ENCODE results near the gene C11orf52.
"Not testable (repeated sequence)": the region's sequence is repeated elsewhere in the genome, so short reads cannot be mapped to it uniquely, and the experiment has no call there.

DNA sequence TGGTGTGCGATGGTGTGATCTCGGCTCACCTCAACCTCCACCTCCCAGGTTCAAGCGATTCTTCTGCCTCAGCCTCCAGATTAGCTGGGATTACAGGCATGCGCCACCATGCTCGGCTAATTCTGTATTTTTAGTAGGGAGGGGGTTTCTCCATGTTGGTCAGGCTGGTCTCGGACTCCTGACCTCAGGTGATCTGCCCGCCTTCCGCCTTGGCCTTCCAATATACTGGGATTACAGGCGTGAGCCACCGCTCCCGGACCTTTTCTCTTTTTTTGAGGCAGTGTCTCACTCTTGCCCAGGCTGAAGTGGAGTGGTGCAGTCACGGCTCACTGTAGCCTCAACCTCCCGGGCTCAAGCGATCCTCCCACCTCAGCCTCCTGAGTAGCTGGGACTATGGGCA, 14.5 kb downstream of the C11orf52 start:
- TF ChIP-seq POLR2AphosphoS5 (IDR thresholded peaks at IDR 0.05); EZH2 (IDR thresholded peaks at IDR 0.05; ENCODE audit: borderline replicate concordance, insufficient read depth, low read length, poor library complexity, severe bottlenecking): not testable (repeated sequence)
- TF ChIP-seq, protein P1, sequence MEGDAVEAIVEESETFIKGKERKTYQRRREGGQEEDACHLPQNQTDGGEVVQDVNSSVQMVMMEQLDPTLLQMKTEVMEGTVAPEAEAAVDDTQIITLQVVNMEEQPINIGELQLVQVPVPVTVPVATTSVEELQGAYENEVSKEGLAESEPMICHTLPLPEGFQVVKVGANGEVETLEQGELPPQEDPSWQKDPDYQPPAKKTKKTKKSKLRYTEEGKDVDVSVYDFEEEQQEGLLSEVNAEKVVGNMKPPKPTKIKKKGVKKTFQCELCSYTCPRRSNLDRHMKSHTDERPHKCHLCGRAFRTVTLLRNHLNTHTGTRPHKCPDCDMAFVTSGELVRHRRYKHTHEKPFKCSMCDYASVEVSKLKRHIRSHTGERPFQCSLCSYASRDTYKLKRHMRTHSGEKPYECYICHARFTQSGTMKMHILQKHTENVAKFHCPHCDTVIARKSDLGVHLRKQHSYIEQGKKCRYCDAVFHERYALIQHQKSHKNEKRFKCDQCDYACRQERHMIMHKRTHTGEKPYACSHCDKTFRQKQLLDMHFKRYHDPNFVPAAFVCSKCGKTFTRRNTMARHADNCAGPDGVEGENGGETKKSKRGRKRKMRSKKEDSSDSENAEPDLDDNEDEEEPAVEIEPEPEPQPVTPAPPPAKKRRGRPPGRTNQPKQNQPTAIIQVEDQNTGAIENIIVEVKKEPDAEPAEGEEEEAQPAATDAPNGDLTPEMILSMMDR (IDR thresholded peaks at IDR 0.05; ENCODE audit: poor library complexity, severe bottlenecking): not testable (repeated sequence)

All from neural cell (in vitro differentiated cells).